ENCODE data around the gene TMEM247.

TMEM247 gene

GRCh38 chr2:46487667-46488335, 8.4 kb downstream of the TMEM247 start:
- DNase-seq (ENCODE audit: extremely low spot score) = no peak
- TF ChIP-seq ARNT (IDR thresholded peaks at IDR 0.05) = no peak
- TF ChIP-seq FOXM1 (IDR thresholded peaks at IDR 0.05; ENCODE audit: borderline replicate concordance) = no peak
- no peak for TF ChIP-seq SUZ12 (IDR thresholded peaks at IDR 0.05)
- TF ChIP-seq FOXK2 (IDR thresholded peaks at IDR 0.05) = no peak
- no peak for TF ChIP-seq ELF4 (IDR thresholded peaks at IDR 0.05)
- no peak for TF ChIP-seq HDGF (IDR thresholded peaks at IDR 0.05; ENCODE audit: borderline replicate concordance)
- TF ChIP-seq LEF1 (IDR thresholded peaks at IDR 0.05; ENCODE audit: borderline replicate concordance) = no peak
- TF ChIP-seq SP1 (IDR thresholded peaks at IDR 0.05) = no peak
- no peak for TF ChIP-seq L3MBTL2 (conservative IDR thresholded peaks at IDR 0.05)
- TF ChIP-seq CTBP1 (IDR thresholded peaks at IDR 0.05; ENCODE audit: borderline replicate concordance) = no peak

GRCh38 chr2:46488389-46488788, 9.0 kb downstream of the TMEM247 start:
- CTCF ChIA-PET = no interaction called here
- POLR2A ChIA-PET = no interaction called here
- TF ChIP-seq CTBP1 (IDR thresholded peaks at IDR 0.05; ENCODE audit: borderline replicate concordance) (no peak), SP1 (IDR thresholded peaks at IDR 0.05) (no peak), L3MBTL2 (conservative IDR thresholded peaks at IDR 0.05) (no peak), FOXK2 (IDR thresholded peaks at IDR 0.05) (no peak), ARNT (IDR thresholded peaks at IDR 0.05) (no peak), HDGF (IDR thresholded peaks at IDR 0.05; ENCODE audit: borderline replicate concordance) (no peak), LEF1 (IDR thresholded peaks at IDR 0.05; ENCODE audit: borderline replicate concordance) (no peak), SUZ12 (IDR thresholded peaks at IDR 0.05) (no peak), NFRKB (IDR thresholded peaks at IDR 0.05) (no peak), TARDBP (IDR thresholded peaks at IDR 0.05) (no peak), PKNOX1 (IDR thresholded peaks at IDR 0.05) (no peak), FOXA1 (IDR thresholded peaks at IDR 0.05) (no peak), FOXM1 (IDR thresholded peaks at IDR 0.05; ENCODE audit: borderline replicate concordance) (no peak)
- no peak for DNase-seq (ENCODE audit: extremely low spot score)

More at GRCh38 chr2:46487667-46488335, 8.4 kb downstream of the TMEM247 start:
- POLR2A ChIA-PET = no interaction called here
- CTCF ChIA-PET = no interaction called here

- ChIA-PET POLR2A (interaction anchor here (1.5 kb wide), 1 partner anchor 9 kb away, joined by 4 read pairs; no protein-coding TSS in a partner anchor), CTCF (interaction anchor here (0.6 to 1.2 kb wide), 2 partner anchors 9 to 168 kb away, joined by 3 to 6 read pairs; no protein-coding TSS in a partner anchor)
- no peak for TF ChIP-seq LEF1 (IDR thresholded peaks at IDR 0.05; ENCODE audit: borderline replicate concordance)
- TF ChIP-seq TARDBP (IDR thresholded peaks at IDR 0.05) = no peak
- no peak for TF ChIP-seq ZNF384 (IDR thresholded peaks at IDR 0.05)
- TF ChIP-seq CTBP1 (IDR thresholded peaks at IDR 0.05; ENCODE audit: borderline replicate concordance) = no peak
- no peak for TF ChIP-seq ELF4 (IDR thresholded peaks at IDR 0.05)
- TF ChIP-seq FOXM1 (IDR thresholded peaks at IDR 0.05; ENCODE audit: borderline replicate concordance) = no peak
- TF ChIP-seq FOXA1 (IDR thresholded peaks at IDR 0.05) = no peak
- no peak for TF ChIP-seq ARNT (IDR thresholded peaks at IDR 0.05)
- TF ChIP-seq HDGF (IDR thresholded peaks at IDR 0.05; ENCODE audit: borderline replicate concordance) = no peak
- no peak for TF ChIP-seq NFRKB (IDR thresholded peaks at IDR 0.05)
- no peak for TF ChIP-seq PKNOX1 (IDR thresholded peaks at IDR 0.05)
- no peak for TF ChIP-seq FOXK2 (IDR thresholded peaks at IDR 0.05)
- no peak for TF ChIP-seq L3MBTL2 (conservative IDR thresholded peaks at IDR 0.05)
- no peak for TF ChIP-seq SUZ12 (IDR thresholded peaks at IDR 0.05)
- TF ChIP-seq SP1 (IDR thresholded peaks at IDR 0.05) = no peak
- DNase-seq (ENCODE audit: extremely low spot score) = no peak
Observed at GRCh38 chr2:46489423-46490174, 10.2 kb downstream of the TMEM247 start.

- CTCF ChIA-PET = interaction anchor here (0.8 kb wide), 1 partner anchor 10 kb away, joined by 4 read pairs; no protein-coding TSS in a partner anchor
- TF ChIP-seq HDGF (IDR thresholded peaks at IDR 0.05; ENCODE audit: borderline replicate concordance) (no peak), FOXM1 (IDR thresholded peaks at IDR 0.05; ENCODE audit: borderline replicate concordance) (no peak), ELF4 (IDR thresholded peaks at IDR 0.05) (no peak), BHLHE40 (IDR thresholded peaks at IDR 0.05; ENCODE audit: borderline replicate concordance) (no peak), LEF1 (IDR thresholded peaks at IDR 0.05; ENCODE audit: borderline replicate concordance) (no peak), CTBP1 (IDR thresholded peaks at IDR 0.05; ENCODE audit: borderline replicate concordance) (no peak), FOXK2 (IDR thresholded peaks at IDR 0.05) (no peak), PKNOX1 (IDR thresholded peaks at IDR 0.05) (no peak), NFRKB (IDR thresholded peaks at IDR 0.05) (no peak), ZNF384 (IDR thresholded peaks at IDR 0.05) (no peak)
- no peak for DNase-seq (ENCODE audit: extremely low spot score)
- POLR2A ChIA-PET = interaction anchor here (1.5 kb wide), 1 partner anchor 7 kb away, joined by 4 read pairs; no protein-coding TSS in a partner anchor
Observed at GRCh38 chr2:46490521-46491141, 11.3 kb downstream of the TMEM247 start.

GRCh38 chr2:46492301-46492700, 12.9 kb downstream of the TMEM247 start:
- POLR2A ChIA-PET = no interaction called here
- TF ChIP-seq CTBP1 (IDR thresholded peaks at IDR 0.05; ENCODE audit: borderline replicate concordance) (no peak), FOXA1 (IDR thresholded peaks at IDR 0.05) (no peak), ELF4 (IDR thresholded peaks at IDR 0.05) (no peak), NFRKB (IDR thresholded peaks at IDR 0.05) (no peak), ZNF384 (IDR thresholded peaks at IDR 0.05) (no peak), FOXK2 (IDR thresholded peaks at IDR 0.05) (no peak), SP1 (IDR thresholded peaks at IDR 0.05) (no peak), TARDBP (IDR thresholded peaks at IDR 0.05) (no peak), PKNOX1 (IDR thresholded peaks at IDR 0.05) (no peak), SUZ12 (IDR thresholded peaks at IDR 0.05) (no peak), BHLHE40 (IDR thresholded peaks at IDR 0.05; ENCODE audit: borderline replicate concordance) (no peak), HDGF (IDR thresholded peaks at IDR 0.05; ENCODE audit: borderline replicate concordance) (no peak), ARNT (IDR thresholded peaks at IDR 0.05) (no peak), L3MBTL2 (conservative IDR thresholded peaks at IDR 0.05) (no peak), FOXM1 (IDR thresholded peaks at IDR 0.05; ENCODE audit: borderline replicate concordance) (no peak), LEF1 (IDR thresholded peaks at IDR 0.05; ENCODE audit: borderline replicate concordance) (no peak)
- no peak for DNase-seq (ENCODE audit: extremely low spot score)
- CTCF ChIA-PET = no interaction called here
